Liver (tissue), 3 donors: ENCODE measurements around the gene MUS81.

ENCODE experiments used
- CTCF ChIP-seq: fragments of 150-350 bp; IDR thresholded peaks from 2 replicates; pipeline ENCODE4 v1.5.1; 2017; ENCODE audit warnings: improper control_type of control experiment, low read depth, low read length; ENCODE audit not compliant: missing input control
- GABPA ChIP-seq, 2 donors: IDR thresholded peaks in 1 of 2; conservative IDR thresholded peaks in 1 of 2; 2 replicates each; pipeline ENCODE4 v1.6.1; 2016; ENCODE audit warnings: antibody characterized with exemption in 2 of 2, mild to moderate bottlenecking in 1 of 2, moderate library complexity in 1 of 2
- JUND ChIP-seq, 2 donors: IDR thresholded peaks; 2 replicates each; pipeline ENCODE4 v1.6.1; 2016; ENCODE audit warnings: antibody characterized with exemption in 2 of 2
- TAF1 ChIP-seq: conservative IDR thresholded peaks from 2 replicates; pipeline ENCODE4 v1.6.1; 2016; ENCODE audit warnings: antibody characterized with exemption, mild to moderate bottlenecking
- donor health status: healthy.
- donor health status: healthy.

GRCh38 chr11:65834202-65834601, 26.0 kb upstream of the MUS81 start:
- TF ChIP-seq CTCF (no peak), TAF1 (no peak), JUND (IDR thresholded peaks at IDR 0.05) (no peak), GABPA (IDR thresholded peaks at IDR 0.05 in 1 of 2, conservative IDR thresholded peaks at IDR 0.05 in 1 of 2) (no peak)
